Esophagus squamous epithelium (tissue), 5 donors: ENCODE measurements around the gene CCDC82. TPM values are rescaled to one million over a fixed set of nuclear protein-coding genes. Genes with fewer than 3 reads are reported as not detected.

Experiments
- DNase-seq: peaks from one replicate; lab custom pipeline; 2025; lab: John Stamatoyannopoulos, UW
- H3K27ac ChIP-seq, 4 donors: fragments of 200-600 bp; sonication (generic); one replicate each; pipeline ENCODE4 v1.5.1; 2016 to 2019; ENCODE audit warnings: mild to moderate bottlenecking in 1 of 4
- H3K27me3 ChIP-seq, 4 donors: fragments of 200-600 bp; sonication (generic); 1 replicate in 3 of 4; 2 replicates in 1 of 4; pipeline versions ENCODE4 v1.5.1 to v1.6.0; 2017 to 2021; ENCODE audit warnings: antibody characterized with exemption in 1 of 4
- H3K36me3 ChIP-seq, 3 donors: fragments of 200-600 bp; sonication (generic); one replicate each; pipeline ENCODE4 v1.5.1; 2016 to 2019
- H3K4me1 ChIP-seq, 3 donors: fragments of 200-600 bp; sonication (generic); one replicate each; pipeline ENCODE4 v1.5.1; 2017 to 2019
- H3K4me3 ChIP-seq, 4 donors: fragments of 200-600 bp; sonication (generic); 1 replicate in 3 of 4; 2 replicates in 1 of 4; pipeline ENCODE4 v1.5.1; 2016 to 2019; ENCODE audit warnings: mild to moderate bottlenecking in 2 of 4, moderate library complexity in 1 of 4
- H3K9me3 ChIP-seq, 3 donors: fragments of 200-600 bp; sonication (generic); one replicate each; pipeline ENCODE4 v1.5.1; 2016 to 2019
- POLR2A ChIP-seq, 4 donors: fragments of 450-650 bp; IDR thresholded peaks; one replicate each; pipeline ENCODE4 v1.6.1; 2017; ENCODE audit warnings: antibody characterized with exemption in 4 of 4, mild to moderate bottlenecking in 4 of 4, moderate library complexity in 3 of 4
- WGBS, 2 donors: methylation state at CpG; one replicate each; pipeline ENCODE4 v1.1.5; 2018; 5-methylcytosine and 5-hydroxymethylcytosine counted together
- intact Hi-C: fragments of 100-400 bp; cut with DNase I; formaldehyde crosslinking; loops from one replicate; pipeline ENCODE4 v1.15.0; 2022
- total RNA-seq, 4 donors: library from RNA; depleted of rRNA; stranded (reverse); fragments of >200 nt; gene quantifications; one replicate each; pipeline ENCODE4 v1.1.0, GENCODE V29; 2016
- TF ChIP-seq, protein P1 (sequence below), 6 experiments: fragments of 450-650 bp in 4 of 6; fragments of 200-600 bp in 2 of 6; sonication (generic) in 2 of 6; IDR thresholded peaks; one replicate each; pipeline ENCODE4 v1.5.1; 2016 to 2019; ENCODE audit warnings: antibody characterized with exemption in 6 of 6, mild to moderate bottlenecking in 4 of 6, moderate library complexity in 4 of 6
- donor health status: DM: yes; HTN: yes; CAD: no.

Gene CCDC82
- total RNA-seq, 4 donors from 2014 or later, result 8.8 to 18.7 (median 10.0) TPM

DNA sequence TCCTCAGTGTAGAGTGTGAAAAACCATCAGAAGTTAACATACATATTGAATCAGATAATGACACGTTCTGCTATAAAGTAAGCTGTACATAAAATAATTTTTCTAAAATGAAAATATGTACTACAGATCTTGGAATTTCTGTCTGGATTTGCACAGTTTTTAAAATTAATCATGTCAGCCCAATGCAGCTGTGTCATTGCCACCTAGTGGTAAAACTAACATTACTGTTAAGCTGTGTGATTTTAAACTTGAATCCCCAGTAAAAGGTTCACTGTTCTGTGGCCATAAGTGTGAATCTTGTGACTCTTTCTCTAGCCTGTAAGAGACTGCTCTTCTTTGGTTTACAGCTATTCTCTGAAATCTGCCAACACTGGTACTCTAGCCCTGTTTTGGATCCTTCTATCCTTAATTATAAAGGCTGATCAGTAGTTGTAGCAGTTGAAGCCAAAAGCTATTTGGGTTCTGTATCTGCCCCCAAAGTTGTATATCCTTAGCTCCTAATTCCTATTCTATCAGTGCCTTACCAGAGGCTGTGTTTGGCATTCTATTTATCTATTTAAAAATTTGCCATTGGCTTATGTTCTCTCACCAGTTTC is 4.1 kb upstream of the CCDC82 start:
- no peak for DNase-seq
- TF ChIP-seq POLR2A (IDR thresholded peaks at IDR 0.05), result no peak
- TF ChIP-seq, protein P1, sequence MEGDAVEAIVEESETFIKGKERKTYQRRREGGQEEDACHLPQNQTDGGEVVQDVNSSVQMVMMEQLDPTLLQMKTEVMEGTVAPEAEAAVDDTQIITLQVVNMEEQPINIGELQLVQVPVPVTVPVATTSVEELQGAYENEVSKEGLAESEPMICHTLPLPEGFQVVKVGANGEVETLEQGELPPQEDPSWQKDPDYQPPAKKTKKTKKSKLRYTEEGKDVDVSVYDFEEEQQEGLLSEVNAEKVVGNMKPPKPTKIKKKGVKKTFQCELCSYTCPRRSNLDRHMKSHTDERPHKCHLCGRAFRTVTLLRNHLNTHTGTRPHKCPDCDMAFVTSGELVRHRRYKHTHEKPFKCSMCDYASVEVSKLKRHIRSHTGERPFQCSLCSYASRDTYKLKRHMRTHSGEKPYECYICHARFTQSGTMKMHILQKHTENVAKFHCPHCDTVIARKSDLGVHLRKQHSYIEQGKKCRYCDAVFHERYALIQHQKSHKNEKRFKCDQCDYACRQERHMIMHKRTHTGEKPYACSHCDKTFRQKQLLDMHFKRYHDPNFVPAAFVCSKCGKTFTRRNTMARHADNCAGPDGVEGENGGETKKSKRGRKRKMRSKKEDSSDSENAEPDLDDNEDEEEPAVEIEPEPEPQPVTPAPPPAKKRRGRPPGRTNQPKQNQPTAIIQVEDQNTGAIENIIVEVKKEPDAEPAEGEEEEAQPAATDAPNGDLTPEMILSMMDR (IDR thresholded peaks at IDR 0.05), result peak; percentile 40 to 78 (median 60)
- Histone ChIP-seq H3K9me3 (no peaks in the 10 kb centered on the region), H3K4me3 (no peak overlapping the region), H3K27ac (no peak overlapping the region), H3K27me3 (no peaks in the 10 kb centered on the region), H3K4me1 (peaks cover 5 to 21% (median 5%) of the 10 kb centered on the region in 3 donors), H3K36me3 (no peaks in the 10 kb centered on the region)
- 7 to 17% methylated on average over 1 of the region's 1 CpG for WGBS, 2 donors
- intact Hi-C loops, result no loop called here

DNA sequence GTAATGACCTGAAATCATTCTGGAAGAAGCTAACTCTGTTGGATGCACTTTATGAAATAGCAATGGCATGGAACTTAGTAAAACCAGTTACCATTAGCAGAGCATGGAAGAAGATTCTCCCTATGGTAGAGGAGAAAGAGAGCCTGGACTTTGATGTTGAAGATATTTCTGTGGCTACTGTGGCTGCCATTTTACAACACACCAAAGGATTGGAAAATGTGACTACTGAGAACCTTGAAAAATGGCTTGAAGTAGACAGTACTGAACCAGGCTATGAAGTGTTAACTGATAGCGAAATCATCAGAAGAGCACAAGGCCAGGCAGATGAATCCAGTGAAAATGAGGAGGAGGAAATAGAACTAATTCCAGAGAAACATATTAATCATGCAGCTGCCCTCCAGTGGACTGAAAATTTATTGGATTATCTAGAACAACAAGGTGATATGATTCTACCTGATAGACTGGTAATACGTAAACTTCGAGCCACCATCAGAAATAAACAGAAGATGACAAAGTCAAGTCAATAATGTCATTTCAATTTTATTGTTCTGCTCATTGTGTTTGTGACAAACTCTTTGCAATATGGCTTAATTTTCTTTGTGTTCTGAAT is 2.1 kb upstream of the CCDC82 start:
- DNase-seq, result no peak

DNA sequence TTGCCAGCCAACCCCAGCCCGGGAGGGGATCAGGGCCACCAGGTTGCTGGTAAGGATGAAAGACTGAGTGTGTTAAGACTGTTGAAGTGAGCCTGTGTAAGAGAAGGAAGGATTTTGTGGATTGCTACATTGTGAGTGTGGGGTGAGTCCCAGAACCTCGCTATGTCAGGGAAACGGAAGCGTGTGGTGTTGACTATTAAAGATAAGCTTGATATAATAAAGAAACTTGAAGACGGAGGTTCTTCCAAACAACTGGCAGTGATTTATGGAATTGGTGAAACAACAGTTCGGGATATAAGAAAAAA is 728 bp upstream of the CCDC82 start:
- 29 to 37% methylated on average over 6 of the region's 6 CpGs for WGBS, 2 donors
- Histone ChIP-seq H3K4me3 (peak overlapping the region; percentile 79 to 97 (median 89)), H3K27ac (peak overlapping the region; percentile 90 to 96 (median 95)), H3K36me3 (no peaks in the 10 kb centered on the region), H3K27me3 (no peaks in the 10 kb centered on the region), H3K4me1 (peaks cover 5 to 38% (median 10%) of the 10 kb centered on the region in 3 donors), H3K9me3 (no peaks in the 10 kb centered on the region)
- intact Hi-C loops, result no loop called here
- TF ChIP-seq, protein P1 (IDR thresholded peaks at IDR 0.05), result no peak
- TF ChIP-seq POLR2A (IDR thresholded peaks at IDR 0.05), result no peak
- DNase-seq, result no peak

More for the DNA sequence above, 2.1 kb upstream of the CCDC82 start:
- peaks cover 5 to 38% (median 10%) of the 10 kb centered on the region in 3 donors for H3K4me1 ChIP-seq
- 91 to 92% methylated on average over 3 of the region's 3 CpGs for WGBS, 2 donors
- intact Hi-C loops, result no loop called here
- TF ChIP-seq, protein P1 (IDR thresholded peaks at IDR 0.05), result peak in 2 of 6 experiments; percentile 13 to 15
- TF ChIP-seq POLR2A (IDR thresholded peaks at IDR 0.05), result no peak
- no peak overlapping the region for H3K27ac ChIP-seq
- H3K36me3 ChIP-seq, result no peaks in the 10 kb centered on the region
- H3K27me3 ChIP-seq, result no peaks in the 10 kb centered on the region
- H3K4me3 ChIP-seq, result no peak overlapping the region
- no peaks in the 10 kb centered on the region for H3K9me3 ChIP-seq

DNA sequence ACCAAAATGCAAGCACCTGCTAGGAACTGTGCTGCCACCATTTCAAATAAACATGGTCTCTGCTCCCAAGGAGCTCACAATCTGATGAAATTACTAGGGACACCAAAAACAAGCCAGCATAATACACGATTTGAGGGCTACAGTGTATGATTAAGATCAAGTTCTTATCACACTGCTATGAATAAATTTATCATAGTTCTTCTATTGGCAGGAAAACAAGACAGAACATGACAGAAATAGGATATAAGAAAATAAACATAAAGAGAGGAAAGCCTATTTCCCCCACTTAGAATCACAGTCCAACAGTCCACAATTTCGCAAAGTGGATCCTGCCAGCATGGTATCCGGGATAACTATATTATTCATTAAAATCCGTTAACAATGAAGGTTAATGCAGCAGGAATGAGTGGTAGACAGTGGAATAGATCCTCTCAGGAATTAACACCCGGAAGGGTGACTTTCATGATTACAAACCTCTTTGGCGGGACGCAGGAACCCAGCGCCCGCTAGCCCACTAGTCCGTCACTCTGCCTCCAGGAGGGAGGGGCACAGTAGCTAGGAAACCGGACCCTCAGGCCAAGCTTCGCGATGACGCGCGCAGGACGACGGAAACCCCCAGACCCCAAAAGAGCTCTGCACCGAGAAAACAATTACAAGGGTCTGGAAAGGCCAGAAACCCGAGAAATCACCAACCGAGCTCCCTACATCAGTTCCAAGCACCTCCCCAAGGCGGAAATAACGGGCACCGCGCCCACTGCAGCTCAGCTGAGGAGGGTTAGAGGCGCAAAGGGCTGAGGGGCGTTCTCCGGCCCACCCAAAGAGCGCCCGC is 607 bp downstream of the CCDC82 start:
- DNase-seq, result no peak
- peaks cover 0 to 6% (median 0%) of the 10 kb centered on the region in 3 donors for H3K36me3 ChIP-seq
- TF ChIP-seq, protein P1 (IDR thresholded peaks at IDR 0.05), result peak in 1 of 6 experiments; percentile 1
- TF ChIP-seq POLR2A (IDR thresholded peaks at IDR 0.05), result no peak
- no peaks in the 10 kb centered on the region for H3K9me3 ChIP-seq
- intact Hi-C loops, result no loop called here
- peak overlapping the region; percentile 79 to 97 (median 89) for H3K4me3 ChIP-seq
- peak overlapping the region; percentile 90 to 96 (median 95) for H3K27ac ChIP-seq
- H3K4me1 ChIP-seq, result peaks cover 5 to 37% (median 10%) of the 10 kb centered on the region in 3 donors
- 0 to 2% methylated on average over 5 to 7 of the region's 30 CpGs for WGBS, 2 donors
- no peaks in the 10 kb centered on the region for H3K27me3 ChIP-seq
